ENCODE results near the gene DNAJC8.

The DNAJC8 gene

GRCh38 chr1:28200234-28200873 is 32.5 kb downstream of the DNAJC8 start:
- DNase-seq (ENCODE audit: low read depth), result no peak
- H3K4me3 ChIP-seq (ENCODE audit: low read depth, low read length), result no peak overlapping the region
- no peak for TF ChIP-seq CTCF (IDR thresholded peaks at IDR 0.05; ENCODE audit: control insufficient read depth, extremely low read depth, insufficient read depth)

- no peak for TF ChIP-seq CTCF (IDR thresholded peaks at IDR 0.05; ENCODE audit: control insufficient read depth, extremely low read depth, insufficient read depth)
These were observed 33.2 kb downstream of the DNAJC8 start for GRCh38 chr1:28199328-28200233.

GRCh38 chr1:28197682-28198415 is 35.0 kb downstream of the DNAJC8 start:
- no peak for DNase-seq (ENCODE audit: low read depth)
- no peak for TF ChIP-seq CTCF (IDR thresholded peaks at IDR 0.05; ENCODE audit: control insufficient read depth, extremely low read depth, insufficient read depth)
- no peak overlapping the region for H3K4me3 ChIP-seq (ENCODE audit: low read depth, low read length)

More at GRCh38 chr1:28199328-28200233, 33.2 kb downstream of the DNAJC8 start:
- H3K4me3 ChIP-seq (ENCODE audit: low read depth, low read length), result no peak overlapping the region
- DNase-seq (ENCODE audit: low read depth), result no peak

- H3K4me3 ChIP-seq (ENCODE audit: low read depth, low read length), result no peak overlapping the region
- DNase-seq (ENCODE audit: low read depth), result no peak
- no peak for TF ChIP-seq CTCF (IDR thresholded peaks at IDR 0.05; ENCODE audit: control insufficient read depth, extremely low read depth, insufficient read depth)
These were observed 36.5 kb downstream of the DNAJC8 start for GRCh38 chr1:28196330-28196729.

GRCh38 chr1:28195780-28196179 is 37.0 kb downstream of the DNAJC8 start:
- no peak overlapping the region for H3K4me3 ChIP-seq (ENCODE audit: low read depth, low read length)
- no peak for DNase-seq (ENCODE audit: low read depth)
- no peak for TF ChIP-seq CTCF (IDR thresholded peaks at IDR 0.05; ENCODE audit: control insufficient read depth, extremely low read depth, insufficient read depth)

GRCh38 chr1:28194326-28195035 is 38.3 kb downstream of the DNAJC8 start:
- no peak for TF ChIP-seq CTCF (IDR thresholded peaks at IDR 0.05; ENCODE audit: control insufficient read depth, extremely low read depth, insufficient read depth)
- no peak for DNase-seq (ENCODE audit: low read depth)
- H3K4me3 ChIP-seq (ENCODE audit: low read depth, low read length), result no peak overlapping the region
